SK-N-MC (cell line): ENCODE measurements around the gene ACTR3.
"Not testable (repeated sequence)": the region's sequence is repeated elsewhere in the genome, so short reads cannot be mapped to it uniquely, and the experiment has no call there.

Experiments used
- DNase-seq: peaks from one replicate; pipeline ENCODE4 v3.0.0-alpha.2; 2011; ENCODE audit warnings: low read depth, low spot score
- H3K27ac ChIP-seq: fragments of 200-600 bp; sonication (generic); 2 replicates; pipeline ENCODE4 v1.5.1; 2016; ENCODE audit warnings: mixed run types
- H3K36me3 ChIP-seq: fragments of 200-600 bp; sonication (generic); 2 replicates; pipeline ENCODE4 v1.6.1; 2017; ENCODE audit warnings: antibody characterized with exemption, low read length, mixed read lengths; ENCODE audit not compliant: insufficient read depth
- H3K4me3 ChIP-seq: fragments of 200-600 bp; sonication (generic); 2 replicates; pipeline ENCODE4 v1.5.1; 2016
- H3K9ac ChIP-seq: fragments of 200-600 bp; sonication (generic); 2 replicates; pipeline ENCODE4 v1.8.0; 2017; ENCODE audit warnings: mixed run types, mixed read lengths; ENCODE audit not compliant: insufficient read length
- H3K9me3 ChIP-seq: fragments of 200-600 bp; sonication (generic); 2 replicates; pipeline ENCODE4 v1.6.1; 2017; ENCODE audit warnings: low read depth, mild to moderate bottlenecking, antibody characterized with exemption, low read length, moderate library complexity, mixed read lengths
- EZH2 ChIP-seq: fragments of 200-600 bp; sonication (generic); IDR thresholded peaks from one replicate; pipeline ENCODE4 v1.6.1; 2017; ENCODE audit warnings: antibody characterized with exemption
- FOXP2 ChIP-seq: optimal IDR thresholded peaks from 2 replicates; pipeline ENCODE3; 2011; ENCODE audit warnings: mild to moderate bottlenecking, moderate library complexity; ENCODE audit not compliant: insufficient read depth; ENCODE audit errors: extremely low read length, control extremely low read depth
- POLR2AphosphoS5 ChIP-seq: IDR thresholded peaks from 2 replicates; pipeline ENCODE4 v1.6.1; 2012; ENCODE audit warnings: mild to moderate bottlenecking, low read depth, low read length, borderline replicate concordance

Gene ACTR3

DNA sequence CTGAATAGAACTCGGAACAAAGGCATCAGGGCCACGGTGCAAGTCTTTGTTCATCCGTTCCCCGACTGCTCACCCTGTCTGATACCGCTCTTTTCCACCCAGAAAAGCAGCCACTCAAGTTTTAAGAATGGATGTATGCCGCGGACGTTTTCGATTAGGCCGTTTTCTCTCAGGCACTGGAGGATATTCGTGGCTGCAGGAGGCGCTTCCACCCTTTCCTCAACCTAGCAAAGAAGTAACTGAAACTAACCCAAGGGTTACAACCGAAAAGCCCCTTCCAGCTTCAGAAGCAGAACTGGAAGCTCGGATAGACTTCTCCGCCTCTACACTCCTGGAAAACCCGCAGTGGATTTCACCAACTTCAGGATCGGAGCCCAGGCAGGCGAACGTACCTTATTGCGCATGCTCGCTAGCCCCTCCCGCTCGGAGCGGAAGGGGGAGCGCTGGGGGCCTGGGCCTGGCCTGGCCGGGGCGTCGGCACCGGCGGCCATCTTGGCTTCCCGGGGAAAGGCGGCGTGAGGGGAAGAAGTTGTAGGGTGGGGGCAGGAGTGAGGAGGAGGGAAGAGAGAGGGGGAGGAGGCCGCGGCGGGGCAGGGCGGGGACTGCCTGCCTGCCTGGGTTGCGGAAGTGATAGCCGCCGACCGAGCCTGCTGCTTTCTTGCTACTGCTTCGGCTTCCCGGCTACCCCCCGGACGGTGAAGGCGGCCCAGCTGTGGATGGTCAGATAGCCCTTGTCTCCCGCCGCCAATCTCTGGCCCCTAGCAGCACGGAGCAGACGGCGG, at the start of gene ACTR3:
Gene ACTR3 (plus strand): TSS at position 619 of the 782 bp plus-strand sequence. CDS start 191 bp downstream, outside the sequence.
- peak within 1 kb of the TSS; percentile 93 for H3K9ac ChIP-seq
- TF ChIP-seq EZH2, result no peak
- peak; percentile 98 for TF ChIP-seq POLR2AphosphoS5
- TF ChIP-seq FOXP2, result peak; percentile 30
- peak within 1 kb of the TSS; percentile 85 for H3K4me3 ChIP-seq
- peaks cover 4% of the 10 kb centered on the region; the same call in 1 of the 2 replicates for H3K36me3 ChIP-seq
- no peaks in the 10 kb centered on the region for H3K9me3 ChIP-seq
- DNase-seq, result peak; percentile 95
- H3K27ac ChIP-seq, result peak within 1 kb of the TSS; percentile 94

DNA sequence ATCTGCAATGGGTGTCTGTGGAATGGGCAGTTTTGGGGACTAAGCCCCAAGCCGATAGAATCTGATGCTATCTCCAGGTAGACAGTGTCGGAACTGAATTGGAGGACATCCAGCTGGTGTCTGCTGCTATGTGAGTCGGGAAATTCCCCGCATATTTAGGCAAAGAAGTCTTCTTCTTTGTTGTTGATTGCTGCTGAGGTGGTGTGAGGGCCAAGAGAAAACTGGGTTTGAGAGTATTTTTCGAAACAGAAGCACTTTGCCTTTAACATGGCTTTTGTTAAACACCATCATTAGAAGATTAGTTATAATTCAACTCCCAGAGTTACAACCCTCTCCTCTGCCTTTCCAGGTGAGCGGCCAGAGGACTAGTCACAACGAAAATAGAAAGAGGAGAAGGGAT, 49.4 kb upstream of the ACTR3 start:
- Histone ChIP-seq H3K4me3 (no peak overlapping the region), H3K9me3 (no peaks in the 10 kb centered on the region), H3K9ac (no peak overlapping the region), H3K36me3 (no peaks in the 10 kb centered on the region), H3K27ac (no peak overlapping the region)
- no peak for DNase-seq
- no peak for TF ChIP-seq FOXP2
- no peak for TF ChIP-seq EZH2
- TF ChIP-seq POLR2AphosphoS5, result no peak

DNA sequence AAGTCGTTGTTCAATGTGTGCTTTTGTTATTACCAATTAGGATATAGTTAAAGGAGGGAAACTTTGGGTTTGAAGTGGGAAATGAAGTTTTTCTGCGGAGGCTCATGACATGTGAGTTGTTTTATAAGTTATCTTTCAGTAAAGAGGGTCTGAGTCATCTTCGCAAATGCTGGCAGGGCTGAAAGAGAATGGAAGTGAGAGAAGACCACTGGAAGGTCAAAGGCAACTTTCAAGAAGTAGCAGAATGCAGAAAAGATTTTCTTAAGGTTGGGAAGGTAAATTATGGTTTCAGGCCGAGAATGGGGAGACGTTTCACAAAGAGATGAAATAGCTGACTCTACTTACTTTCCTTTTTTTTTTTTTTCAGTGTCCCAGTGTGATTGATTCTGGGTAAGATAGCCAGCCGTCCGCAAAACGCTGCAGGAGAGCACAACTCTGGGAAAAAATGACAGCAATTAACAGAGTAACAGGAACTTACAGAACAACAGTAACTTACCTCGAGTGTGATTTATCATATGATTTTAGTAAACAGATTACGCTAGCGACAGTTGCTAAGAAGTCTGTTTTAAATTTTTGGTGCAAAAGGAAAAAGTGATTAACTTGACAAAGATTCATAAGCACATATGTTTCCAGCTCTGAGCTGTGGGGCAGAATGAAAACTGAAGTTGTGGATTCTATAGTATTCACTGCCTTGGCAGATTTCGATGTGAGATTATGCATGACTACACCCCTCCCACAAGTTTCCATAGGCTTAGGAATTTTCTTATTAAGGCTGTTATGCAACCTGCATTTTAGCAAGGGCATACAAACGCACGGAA, 46.8 kb upstream of the ACTR3 start:
- no peak overlapping the region for H3K9ac ChIP-seq
- H3K36me3 ChIP-seq, result no peaks in the 10 kb centered on the region
- H3K9me3 ChIP-seq, result no peaks in the 10 kb centered on the region
- TF ChIP-seq FOXP2 (no peak), POLR2AphosphoS5 (no peak), EZH2 (no peak)
- DNase-seq, result peak; percentile 56
- H3K4me3 ChIP-seq, result 0 out of 2 replicates have a peak overlapping the region, but pooled peaks have one; percentile 45
- H3K27ac ChIP-seq, result peak overlapping the region; percentile 62

DNA sequence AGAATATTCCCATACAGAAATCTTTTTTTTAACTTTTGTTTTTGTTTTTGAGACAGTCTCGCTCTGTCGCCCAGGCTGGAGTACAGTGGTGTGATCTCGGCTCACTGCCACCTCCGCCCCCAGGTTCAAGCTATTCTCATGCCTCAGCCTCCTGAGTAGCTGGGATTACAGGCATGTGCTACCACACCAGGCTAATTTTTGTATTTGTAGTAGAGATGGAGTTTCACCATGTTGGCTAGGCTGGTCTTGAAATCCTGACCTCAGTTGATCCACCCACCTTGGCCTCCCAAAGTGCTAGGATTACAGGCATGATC, 46.2 kb upstream of the ACTR3 start:
- H3K36me3 ChIP-seq, H3K9me3 ChIP-seq, H3K9ac ChIP-seq, DNase-seq: not testable (repeated sequence)
- 0 out of 2 replicates have a peak overlapping the region, but pooled peaks have one; percentile 45 for H3K4me3 ChIP-seq
- H3K27ac ChIP-seq, result peak overlapping the region; percentile 62; the same call in 1 of the 2 replicates

DNA sequence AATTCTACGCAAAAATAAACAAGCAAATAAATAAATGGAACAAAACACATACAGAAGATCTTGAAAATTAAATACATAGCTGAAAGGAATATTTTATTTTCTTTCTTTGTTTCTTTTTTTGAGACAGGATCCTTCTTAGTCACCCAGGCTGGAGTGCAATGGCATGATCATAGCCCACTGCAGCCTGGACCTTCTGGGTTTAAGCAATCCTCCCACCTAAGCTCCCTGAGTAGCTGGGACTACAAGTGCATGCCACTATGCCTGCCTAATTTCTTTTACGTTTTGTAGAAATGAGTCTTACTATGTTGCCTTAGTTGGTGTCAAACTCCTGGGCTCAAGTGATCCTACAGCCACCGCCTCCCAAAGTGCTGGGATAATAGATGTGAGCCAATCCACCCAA, 44.6 kb upstream of the ACTR3 start:
- Histone ChIP-seq H3K36me3 (no peaks in the 10 kb centered on the region), H3K27ac (no peak overlapping the region), H3K9ac (no peak overlapping the region), H3K9me3 (no peaks in the 10 kb centered on the region), H3K4me3 (no peak overlapping the region)
- TF ChIP-seq POLR2AphosphoS5 (no peak), EZH2 (no peak), FOXP2 (no peak)
- DNase-seq, result no peak

DNA sequence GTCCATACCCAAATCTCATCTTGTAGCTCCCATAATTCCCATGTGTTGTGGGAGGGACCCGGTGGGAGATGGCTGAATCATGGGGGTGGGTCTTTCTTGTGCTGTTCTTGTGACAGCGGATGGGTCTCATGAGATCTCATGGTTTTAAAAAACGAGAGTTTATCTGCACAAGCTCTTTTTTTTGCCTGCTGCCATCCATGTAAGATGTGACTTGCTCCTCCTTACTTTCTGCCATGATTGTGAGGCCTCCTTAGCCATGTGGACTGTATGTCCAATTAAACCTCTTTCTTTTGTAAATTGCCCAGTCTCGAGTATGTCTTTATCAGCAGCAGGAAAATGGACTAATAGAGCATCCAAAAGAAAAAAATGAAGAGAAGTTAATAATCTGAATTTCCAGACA, 44.1 kb upstream of the ACTR3 start:
- H3K36me3 ChIP-seq, H3K9me3 ChIP-seq, H3K27ac ChIP-seq, DNase-seq, H3K9ac ChIP-seq, H3K4me3 ChIP-seq: not testable (repeated sequence)

DNA sequence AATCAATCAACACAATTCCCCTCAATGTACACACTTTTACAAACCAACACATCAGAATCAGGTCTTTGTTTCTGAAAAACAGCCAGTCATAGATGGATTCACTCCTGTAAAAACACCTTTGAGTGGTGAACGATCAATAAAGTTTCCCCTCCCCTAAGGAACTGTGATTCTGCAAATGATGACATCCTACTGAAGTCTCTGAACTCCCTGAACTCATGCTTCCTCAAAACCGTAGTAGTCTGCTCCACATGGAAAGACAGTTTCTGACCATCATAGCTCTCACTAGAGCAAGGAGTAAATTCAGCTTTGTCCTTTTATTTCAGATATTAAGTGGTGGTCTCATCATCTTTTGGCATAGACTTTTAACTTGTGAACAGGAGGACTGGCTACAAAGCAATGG, 43.5 kb upstream of the ACTR3 start:
- no peak overlapping the region for H3K9ac ChIP-seq
- H3K36me3 ChIP-seq, result no peaks in the 10 kb centered on the region
- H3K4me3 ChIP-seq, result no peak overlapping the region
- H3K27ac ChIP-seq, result no peak overlapping the region
- no peaks in the 10 kb centered on the region for H3K9me3 ChIP-seq
- TF ChIP-seq FOXP2, result no peak
- no peak for TF ChIP-seq EZH2
- TF ChIP-seq POLR2AphosphoS5, result no peak
- no peak for DNase-seq

DNA sequence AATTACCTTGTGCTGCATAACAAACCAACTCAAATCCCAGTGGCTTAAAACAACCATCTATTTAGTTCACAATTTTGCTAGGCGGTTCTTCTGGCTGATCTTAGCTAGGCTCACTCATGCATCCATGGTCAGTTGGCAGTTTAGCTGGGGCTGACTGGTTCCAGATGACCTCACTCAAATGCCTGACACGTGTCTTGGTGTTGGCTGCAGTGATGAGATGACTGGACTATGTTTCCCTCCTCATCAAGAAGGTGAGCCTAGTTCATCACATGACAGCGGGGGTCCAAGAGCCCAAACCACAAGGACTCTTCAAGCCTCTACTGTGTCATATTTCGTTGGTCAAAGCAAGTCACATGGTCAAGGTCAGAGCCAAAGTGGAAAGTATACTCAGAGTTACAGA, 42.7 kb upstream of the ACTR3 start:
- H3K4me3 ChIP-seq, result no peak overlapping the region
- no peak overlapping the region for H3K9ac ChIP-seq
- TF ChIP-seq FOXP2 (no peak), POLR2AphosphoS5 (no peak), EZH2 (no peak)
- no peaks in the 10 kb centered on the region for H3K36me3 ChIP-seq
- DNase-seq, result no peak
- no peaks in the 10 kb centered on the region for H3K9me3 ChIP-seq
- H3K27ac ChIP-seq, result no peak overlapping the region
